Pulmonary artery endothelial cell (primary cell): ENCODE data around the gene ARHGEF37. TPM values are rescaled to one million over a fixed set of nuclear protein-coding genes. Genes with fewer than 3 reads are reported as not detected.
A peak's percentile ranks its signal among the peaks of the same experiment; 100 is the strongest.
"Not testable (repeated sequence)": the region's sequence is repeated elsewhere in the genome, so short reads cannot be mapped to it uniquely, and the experiment has no call there.

ENCODE experiments used
- DNase-seq: peaks from one replicate; pipeline ENCODE4 v3.0.0-alpha.2; 2011; ENCODE audit warnings: low read depth, low spot score
- total RNA-seq: library from RNA; depleted of rRNA; stranded (reverse); fragments of >200 nt; gene quantifications from 2 replicates; pipeline ENCODE4 v1.2.3, GENCODE V29; 2014

Gene ARHGEF37, protein sequence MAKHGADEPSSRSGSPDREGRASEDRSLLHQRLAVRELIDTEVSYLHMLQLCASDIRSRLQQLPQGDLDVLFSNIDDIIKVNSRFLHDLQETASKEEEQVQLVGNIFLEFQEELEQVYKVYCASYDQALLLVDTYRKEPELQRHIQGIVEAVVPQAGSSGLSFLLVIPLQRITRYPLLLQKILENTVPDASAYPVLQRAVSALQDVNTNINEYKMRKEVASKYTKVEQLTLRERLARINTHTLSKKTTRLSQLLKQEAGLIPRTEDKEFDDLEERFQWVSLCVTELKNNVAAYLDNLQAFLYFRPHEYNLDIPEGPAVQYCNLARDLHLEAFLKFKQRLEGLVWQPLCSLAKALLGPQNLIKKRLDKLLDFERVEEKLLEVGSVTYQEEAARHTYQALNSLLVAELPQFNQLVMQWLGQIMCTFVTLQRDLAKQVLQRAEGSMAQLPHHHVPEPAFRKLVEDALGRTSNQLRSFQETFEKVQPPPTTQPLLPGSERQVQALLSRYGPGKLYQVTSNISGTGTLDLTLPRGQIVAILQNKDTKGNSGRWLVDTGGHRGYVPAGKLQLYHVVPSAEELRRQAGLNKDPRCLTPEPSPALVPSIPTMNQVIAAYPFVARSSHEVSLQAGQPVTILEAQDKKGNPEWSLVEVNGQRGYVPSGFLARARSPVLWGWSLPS
- total RNA-seq = 7.3 and 9.2 TPM in 2 replicates

DNA sequence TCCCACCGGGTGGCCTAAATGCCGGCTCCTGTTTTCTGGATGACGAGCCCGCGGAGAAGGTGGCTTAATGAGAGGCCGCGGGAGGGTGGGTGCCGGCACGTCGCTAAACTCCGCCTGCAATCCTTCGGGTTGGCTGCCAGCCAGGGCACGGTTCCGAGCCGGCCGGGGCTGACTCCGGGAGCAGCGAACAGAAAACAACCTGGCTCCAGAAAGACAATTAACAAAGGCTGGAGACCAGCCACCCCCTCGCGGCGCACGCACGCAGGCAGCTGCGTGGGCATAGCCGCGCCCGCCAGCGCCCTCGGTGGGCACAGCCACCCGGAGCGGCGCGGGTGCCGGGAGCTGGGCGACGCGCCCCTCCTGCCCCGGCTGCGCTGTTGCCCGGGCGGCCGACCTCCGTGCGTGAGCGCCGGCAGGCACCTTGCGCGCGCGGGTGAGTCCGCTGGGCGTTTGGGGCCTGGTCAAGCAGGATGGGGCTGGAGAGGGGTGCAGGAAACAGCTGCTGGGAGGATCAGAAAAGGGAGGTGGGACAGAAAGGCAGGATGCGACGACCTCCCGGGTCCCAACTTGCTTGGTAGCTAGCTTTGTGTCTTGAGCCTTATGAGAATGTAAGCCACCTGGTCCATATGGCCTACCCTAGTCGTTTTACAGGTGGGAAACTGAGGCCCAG lies at the start of gene ARHGEF37:
Gene ARHGEF37, plus strand, starts transcription at position 307 of the 670 bp plus-strand sequence. CDS start 16,272 bp downstream, outside the sequence.
- peak; percentile 60 for DNase-seq

DNA sequence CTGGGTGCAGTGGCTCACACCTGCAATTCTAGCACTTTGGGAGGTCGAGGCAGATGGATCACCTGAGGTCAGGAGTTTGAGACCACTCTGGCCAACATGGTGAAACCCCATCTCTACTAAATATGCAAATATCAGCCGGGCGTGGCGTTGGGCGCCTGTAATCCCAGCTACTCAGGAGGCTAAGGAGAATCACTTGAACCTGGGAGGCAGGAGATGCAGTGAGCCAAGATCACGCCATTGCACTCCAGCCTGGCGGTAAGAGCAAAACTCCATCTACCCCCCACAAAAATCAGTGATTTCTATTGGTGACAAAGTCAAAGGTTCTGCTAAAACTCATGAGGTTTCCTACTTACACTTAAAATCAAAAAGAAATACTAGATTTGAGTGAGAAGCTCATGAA lies 48.9 kb upstream of the ARHGEF37 start:
- no peak for DNase-seq

DNA sequence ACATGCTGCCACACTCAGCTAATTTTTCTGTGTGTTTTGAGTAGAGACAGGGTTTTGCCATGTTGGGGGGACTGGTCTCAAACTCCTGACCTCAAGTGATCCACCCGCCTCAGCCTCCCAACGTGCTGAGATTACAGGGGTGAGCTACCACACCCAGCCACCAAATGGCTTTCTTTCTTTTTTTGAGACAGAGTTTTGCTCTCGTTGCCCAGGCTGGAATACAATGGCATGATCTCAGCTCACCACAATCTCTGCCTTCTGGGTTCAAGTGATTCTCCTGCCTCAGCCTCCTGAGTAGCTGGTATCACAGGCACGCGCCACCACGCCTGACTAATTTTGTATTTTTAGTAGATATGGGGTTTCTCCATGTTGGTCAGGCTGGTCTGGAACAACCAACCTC lies 45.5 kb upstream of the ARHGEF37 start:
- DNase-seq = not testable (repeated sequence)

DNA sequence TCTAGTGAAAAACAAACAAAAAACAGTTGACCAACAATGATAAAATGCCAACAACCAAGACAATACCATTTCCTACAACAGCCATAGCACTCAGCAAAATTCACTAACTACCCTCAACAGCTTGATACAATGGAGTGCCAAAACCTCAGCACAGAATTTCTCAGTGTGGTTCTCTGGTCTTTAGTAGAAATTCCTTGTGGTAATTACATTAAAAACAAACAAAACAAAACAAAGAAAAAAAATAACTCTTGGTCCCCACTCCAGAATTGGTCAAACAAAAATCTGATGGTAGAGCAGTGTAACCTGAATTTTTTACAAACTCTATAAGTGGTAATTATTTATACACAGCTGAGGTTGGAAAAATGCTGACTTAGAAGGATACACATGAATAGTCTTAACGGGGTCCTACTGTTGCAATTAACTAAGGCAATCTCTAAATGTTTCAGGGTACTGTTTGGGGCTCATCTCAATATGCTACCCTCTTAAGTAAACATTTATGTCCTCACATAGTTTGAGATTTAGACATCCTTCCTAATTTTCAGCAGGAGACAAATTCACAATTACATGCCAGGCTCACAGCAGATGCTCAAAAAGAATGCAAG lies 43.8 kb upstream of the ARHGEF37 start:
- no peak for DNase-seq

DNA sequence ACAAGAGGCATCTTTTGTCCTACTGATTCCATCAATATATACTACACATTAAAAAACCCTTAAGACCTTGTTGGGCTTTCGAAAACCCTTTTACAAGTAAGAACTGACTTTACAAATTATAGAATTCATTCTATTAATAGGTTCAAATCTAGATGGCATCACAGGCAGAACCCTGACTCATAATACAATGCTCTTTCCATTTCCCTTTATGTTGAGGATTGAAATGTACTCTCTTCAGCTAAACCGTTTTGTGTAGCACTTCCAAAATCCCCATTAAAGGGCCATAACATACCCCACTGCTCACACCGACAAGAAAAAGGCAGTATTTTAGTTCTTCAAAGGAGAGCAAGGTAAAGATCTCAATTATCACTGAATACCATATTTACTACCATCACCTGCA lies 41.2 kb upstream of the ARHGEF37 start:
- no peak for DNase-seq

DNA sequence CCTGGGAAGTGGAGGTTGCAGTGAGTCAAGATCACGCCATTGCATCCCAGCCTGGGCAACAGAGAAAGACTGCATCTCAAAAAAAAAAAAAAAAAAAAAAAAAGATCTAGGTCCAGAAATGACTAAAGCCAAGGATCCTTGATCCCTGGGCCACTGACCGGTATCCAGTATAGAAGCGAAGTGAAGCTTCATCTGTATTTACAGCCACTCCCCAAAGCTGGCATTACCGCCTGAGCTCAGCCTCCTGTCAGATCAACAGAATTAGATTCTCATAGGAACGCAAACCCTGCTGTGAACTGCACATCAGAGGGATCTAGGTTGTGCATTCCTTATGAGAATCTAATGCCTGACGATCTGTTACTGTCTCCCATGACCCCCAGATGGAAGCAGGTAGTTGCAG lies 39.4 kb upstream of the ARHGEF37 start:
- no peak for DNase-seq

DNA sequence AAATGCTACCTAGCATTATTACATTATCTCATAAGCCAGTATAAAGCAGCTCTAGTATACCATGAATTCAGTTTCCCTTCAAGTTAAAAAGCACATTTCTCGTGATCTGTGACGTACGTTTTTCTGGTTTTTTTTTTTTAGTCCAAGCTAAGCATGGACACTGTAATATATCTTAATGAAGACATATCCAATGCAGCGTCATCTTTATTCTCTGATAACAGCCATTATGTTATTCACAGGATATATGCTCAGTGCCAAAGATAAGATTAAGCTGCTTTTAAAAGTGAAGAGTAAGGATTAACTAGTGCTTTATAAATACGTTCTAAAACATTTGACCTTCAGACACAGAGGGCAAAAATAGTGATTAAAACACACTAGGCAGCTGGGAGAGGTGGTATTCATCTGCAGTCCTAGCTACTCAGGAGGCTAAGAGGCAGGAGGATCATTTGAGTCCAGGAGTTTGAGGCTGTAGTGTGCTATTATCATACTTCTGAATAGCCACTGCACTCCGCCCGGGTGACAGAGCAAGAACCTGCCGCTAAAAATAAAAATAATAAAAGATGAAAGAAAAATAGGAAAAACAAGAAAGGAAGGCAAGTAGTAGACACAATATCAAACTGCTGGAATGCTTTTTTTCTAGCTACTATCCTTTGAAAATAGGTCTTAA lies 37.8 kb upstream of the ARHGEF37 start:
- DNase-seq = no peak

DNA sequence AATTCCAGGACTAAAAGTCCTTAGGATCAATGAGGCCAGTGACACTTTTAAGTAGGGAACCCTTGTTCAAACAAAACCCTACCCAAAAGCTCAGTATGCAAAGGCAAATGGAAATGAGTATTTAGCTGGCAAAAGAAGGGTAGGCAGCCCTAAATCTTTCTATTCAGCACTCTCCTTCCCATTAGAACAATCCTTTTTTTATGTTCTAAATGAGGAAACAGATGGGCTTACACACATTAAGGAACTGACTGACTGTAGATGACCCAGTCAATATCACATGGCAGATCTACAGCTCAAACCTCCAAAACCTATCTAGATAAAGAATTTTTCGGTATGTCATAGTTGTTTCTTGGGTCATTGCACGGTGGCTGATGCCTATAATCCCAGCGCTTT lies 37.3 kb upstream of the ARHGEF37 start:
- no peak for DNase-seq

DNA sequence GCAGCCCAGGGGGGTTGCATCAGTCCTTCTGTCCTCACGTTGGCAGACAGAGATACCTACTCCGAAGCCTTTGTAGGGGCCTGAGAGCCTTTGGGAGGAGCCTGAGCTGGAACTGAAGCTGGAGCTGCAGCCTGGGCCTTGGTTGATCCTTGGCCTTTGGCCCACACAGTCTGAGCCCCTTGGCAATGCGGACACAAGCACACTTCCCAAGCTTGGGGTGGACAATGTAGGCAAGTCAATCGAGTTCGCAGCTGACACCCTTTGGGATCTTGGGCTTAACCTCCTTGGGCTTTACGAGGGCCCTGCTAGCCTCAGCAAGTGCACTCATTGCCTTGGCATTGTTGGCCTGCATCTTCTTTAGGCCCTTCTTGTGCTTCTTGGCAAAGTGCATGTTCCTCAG lies 36.0 kb upstream of the ARHGEF37 start:
- DNase-seq = no peak

DNA sequence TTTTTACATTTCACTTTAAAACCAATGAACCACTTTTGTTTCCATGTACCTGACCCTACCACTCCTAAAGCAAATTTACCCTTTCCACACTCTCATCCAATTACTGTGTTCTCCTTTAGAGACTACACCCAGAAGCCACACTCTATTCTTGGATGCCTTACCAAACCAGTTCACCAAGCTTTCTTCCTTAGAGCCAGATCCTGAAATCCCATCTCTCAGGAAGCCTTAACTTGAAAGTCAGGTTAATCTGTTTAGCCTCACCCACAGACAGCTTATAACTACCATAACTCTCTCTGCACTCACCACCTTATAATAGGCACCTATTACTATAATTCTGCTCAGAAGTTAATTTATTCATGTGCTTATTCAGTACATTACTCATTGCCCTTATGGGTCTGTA lies 34.3 kb upstream of the ARHGEF37 start:
- DNase-seq = no peak

DNA sequence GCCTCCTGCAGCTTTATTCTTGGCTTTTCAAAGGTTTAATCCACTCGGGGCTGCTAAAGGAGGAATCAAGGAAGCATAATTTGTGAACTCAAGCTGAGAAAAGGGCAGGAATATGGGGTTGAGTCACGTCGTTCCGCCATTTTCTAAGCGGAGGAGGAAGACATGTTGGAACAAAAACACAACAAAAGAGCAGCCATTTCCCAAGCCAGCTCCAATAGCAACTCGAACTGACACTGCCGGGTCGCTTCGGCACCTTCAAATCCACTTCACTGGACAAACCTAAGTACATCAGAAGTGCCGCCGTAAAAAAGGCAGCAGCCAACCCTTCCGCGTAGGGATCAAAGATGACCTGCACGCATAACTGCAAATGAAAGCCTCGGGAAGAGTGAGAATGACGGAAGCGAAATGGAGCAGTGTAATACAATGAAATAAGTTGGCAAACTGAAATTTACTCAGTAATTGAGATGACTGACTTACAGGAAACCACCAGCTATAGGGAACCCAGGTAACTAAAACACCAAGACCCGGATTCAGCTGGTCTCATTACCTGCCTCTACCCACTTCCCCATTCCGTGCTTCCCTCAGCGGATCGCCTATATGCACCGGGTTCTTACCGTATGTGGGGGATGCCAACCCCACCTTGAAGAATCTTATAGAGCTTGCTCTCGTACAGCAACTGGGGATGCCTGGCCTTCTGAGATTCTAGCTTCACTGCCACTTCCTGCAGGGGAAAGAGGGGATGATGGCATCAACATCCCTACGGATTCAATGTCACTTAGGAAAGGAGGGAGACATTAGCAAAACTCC lies 31.6 kb upstream of the ARHGEF37 start:
- DNase-seq = no peak

DNA sequence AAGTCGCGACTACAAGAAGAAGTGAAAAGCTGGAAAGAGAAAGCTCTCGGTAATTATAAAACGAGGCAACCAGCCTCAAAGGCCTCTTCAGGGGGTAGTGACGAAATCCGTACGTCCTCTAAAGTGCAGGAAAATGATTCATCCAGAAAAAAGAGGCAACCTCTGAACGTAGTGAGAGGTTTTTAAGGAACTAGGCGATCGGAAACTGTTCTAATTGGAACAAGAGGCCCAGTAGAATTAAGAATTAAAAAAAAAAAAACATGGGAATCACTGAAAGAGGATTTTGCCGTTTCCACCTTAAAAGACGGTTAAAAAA lies 31.1 kb upstream of the ARHGEF37 start:
- no peak for DNase-seq

DNA sequence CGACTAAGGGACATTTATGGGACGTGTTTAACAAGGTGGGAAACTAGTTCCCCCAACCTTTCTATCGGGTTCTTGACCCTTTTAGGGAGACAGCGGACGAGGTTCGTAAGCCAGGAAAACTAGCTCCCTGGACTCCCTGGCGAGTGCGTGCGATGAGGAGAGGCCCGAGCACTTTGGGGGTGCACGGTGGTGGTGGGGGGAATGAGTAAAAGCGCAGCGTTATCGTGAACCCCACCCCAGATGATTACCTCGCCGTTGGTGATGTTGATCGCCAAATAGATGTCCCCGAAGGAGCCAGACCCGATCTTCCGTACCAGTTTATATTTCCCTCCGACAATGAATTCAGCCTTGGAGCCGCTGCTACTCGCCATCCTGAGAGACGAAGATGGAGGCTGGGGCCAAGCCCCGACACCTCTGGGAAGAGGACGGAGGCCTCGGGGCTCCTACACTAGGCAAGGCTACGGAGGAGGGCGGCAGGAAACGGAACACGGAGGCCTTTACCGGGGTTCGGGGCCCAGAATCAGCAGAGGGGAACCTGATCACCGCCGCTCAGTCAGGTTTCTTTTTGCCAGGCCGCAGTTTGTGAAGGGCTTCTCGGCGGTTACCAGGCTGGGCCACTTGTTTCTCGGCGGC lies 30.6 kb upstream of the ARHGEF37 start:
- DNase-seq = no peak

DNA sequence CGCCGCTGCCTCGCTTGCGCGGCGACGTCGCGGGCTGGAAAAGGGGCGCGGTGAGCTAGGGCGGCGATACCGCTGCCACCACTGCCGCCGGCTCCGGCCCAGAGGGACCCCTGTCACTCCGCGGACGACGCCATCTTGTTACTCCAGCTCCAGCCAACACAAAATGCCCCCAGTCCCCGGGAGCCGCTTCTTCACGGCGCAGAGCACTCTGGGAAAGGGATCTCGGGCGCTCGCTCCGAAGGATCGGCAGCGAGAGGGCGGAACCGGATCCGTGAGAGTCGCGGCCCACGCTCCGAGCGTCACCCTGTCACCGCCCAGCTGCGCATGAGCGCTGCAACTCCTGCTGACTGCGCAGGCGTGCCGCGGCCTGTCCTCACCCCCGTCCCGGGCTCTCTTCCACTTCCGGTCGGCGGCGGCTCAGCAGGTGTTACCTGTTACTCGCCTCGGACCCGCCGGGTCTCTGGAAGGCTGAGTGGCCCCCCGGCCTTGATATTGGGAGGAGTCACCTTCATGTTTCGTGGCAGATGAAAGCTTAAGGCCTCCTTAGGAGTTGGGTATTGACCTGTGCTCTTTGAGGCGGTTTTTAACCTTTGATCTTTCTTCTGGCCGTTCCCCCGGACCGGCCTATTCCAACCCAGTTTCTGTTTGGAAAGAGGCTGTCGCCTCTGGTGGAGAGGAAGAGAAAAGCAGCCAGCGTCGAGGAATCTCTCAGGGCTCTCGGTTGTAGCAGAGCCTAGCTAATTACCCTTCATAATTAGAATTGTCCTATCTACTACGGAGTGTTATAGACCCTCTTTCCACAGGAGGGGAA lies 29.9 kb upstream of the ARHGEF37 start, which contains the start of gene CSNK1A1:
Gene CSNK1A1, minus strand, starts transcription at position 213 of the 811 bp plus-strand sequence. CDS start 475 bp downstream, outside the sequence.
- peak; percentile 94 for DNase-seq

DNA sequence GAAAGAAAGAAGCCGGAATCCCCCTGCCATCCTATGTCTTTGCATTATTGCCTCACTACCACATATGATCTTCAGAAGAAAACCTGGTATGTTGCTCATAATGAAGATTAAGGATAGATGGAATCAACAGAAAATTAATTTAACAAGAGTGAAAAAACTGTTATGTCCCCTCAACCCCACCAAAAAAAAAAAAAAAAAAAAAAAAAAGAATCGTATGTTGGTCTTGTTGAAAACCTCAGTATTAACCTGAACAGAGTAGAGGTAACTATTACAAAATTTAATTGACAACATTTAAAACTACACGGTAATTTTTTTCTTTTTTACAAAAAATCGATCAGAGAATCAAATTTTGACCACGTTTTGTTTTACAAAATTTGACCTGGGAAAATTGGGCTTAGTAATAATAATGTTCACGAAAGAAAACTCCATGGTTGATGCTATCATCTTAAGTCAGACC lies 29.2 kb upstream of the ARHGEF37 start:
- no peak for DNase-seq

DNA sequence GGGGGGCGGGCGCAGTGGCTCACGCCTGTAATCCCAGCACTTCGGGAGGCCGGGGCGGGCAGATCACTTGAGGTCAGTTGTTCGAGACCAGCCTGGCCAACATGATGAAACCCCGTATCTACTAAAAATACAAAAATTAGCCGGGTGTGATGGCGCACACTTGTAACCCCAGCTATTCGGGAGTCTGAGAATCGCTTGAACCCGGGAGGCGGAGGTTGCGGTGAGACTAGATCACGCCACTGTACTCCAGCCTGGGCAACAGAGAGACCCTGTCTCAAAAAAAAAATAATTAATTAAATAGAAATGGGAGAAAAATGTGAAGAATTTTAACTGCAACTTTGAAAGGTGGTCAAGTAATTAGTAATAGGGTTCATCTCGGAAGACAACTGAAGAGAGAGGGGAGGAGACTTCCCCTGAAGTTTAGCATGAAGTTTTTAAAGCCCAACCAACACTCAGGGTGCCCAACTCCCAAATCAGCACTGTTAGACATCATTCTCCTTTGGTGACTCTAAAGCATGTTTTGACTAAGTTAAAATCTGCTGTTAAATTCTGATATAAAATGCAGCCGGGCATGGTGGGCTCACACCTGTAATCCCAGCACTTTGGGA lies 28.6 kb upstream of the ARHGEF37 start:
- DNase-seq = no peak

DNA sequence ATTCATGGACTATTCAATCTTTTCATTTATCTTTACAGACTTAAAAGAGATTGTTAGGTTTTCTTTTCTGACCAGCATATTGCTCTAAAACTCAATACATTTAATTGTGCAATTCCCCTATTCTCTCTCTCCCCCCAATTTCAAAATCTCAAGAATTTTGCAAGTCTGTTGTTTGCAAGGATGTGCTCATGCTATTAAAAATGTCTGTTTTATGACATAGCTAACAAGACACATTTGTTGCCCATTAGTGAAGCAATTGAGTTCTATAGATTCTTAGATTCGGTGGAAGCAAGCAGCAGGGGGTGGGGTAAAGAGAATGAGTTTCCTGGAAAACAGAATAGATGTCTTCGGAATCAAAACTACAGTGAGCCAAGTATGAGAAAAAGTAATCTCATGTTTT lies 21.6 kb upstream of the ARHGEF37 start:
- no peak for DNase-seq

DNA sequence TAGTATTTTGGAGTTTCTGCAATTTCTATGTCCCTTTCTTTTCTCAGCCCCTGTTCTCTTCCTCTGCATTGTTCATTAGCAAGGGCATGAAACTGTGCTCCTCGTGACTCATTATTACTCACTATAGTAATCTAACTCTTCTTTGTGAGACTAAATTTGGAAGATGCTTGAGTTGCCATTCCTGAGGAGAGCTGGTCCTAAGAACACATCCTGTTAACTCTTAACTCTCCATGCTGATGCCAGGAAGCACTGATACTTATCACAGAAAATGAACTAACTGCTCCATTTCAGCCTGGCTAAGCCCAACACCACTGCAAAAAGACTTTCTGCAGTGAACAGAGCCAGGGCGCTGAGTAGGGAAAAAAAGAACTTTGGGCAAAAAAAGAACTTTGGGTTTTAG lies 19.4 kb upstream of the ARHGEF37 start:
- peak; percentile 89 for DNase-seq

DNA sequence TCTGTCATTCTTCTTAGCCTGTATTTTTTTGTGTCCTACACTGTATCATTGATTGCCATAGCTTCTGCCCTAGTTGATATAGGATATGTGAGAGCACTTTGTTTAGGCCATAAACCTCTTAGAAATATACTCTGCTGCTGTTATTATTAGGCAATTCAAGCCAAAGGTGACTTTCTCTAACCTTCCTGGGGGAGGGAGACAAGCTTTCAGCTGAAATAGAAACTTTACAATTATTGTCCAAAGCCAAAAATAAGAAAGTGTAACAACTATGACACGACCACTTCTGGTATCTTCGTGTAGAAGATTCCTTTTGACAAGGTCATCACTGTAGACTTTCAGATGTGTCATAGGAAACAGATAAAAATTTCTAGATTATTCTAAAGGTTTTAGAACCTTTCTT lies 17.8 kb upstream of the ARHGEF37 start:
- DNase-seq = no peak
